HCT116 (cell line): ENCODE results near the gene KPNA1.

Source experiments
- EZH2 ChIP-seq: fragments of 200-600 bp; sonication (generic); IDR thresholded peaks from 2 replicates; pipeline ENCODE4 v1.6.1; 2017; ENCODE audit warnings: antibody characterized with exemption, mixed run types
- POLR2A ChIP-seq: IDR thresholded peaks from 2 replicates; pipeline ENCODE4 v1.7.0; 2011; ENCODE audit warnings: borderline replicate concordance; ENCODE audit not compliant: insufficient read depth, insufficient read length; ENCODE audit errors: extremely low read depth
- RAD21 ChIP-seq: IDR thresholded peaks from 2 replicates; pipeline ENCODE4 v1.6.1; 2012; ENCODE audit warnings: low read depth, mild to moderate bottlenecking
- TF ChIP-seq, protein P1 (sequence below): IDR thresholded peaks from 2 replicates; pipeline ENCODE4 v1.6.1; 2011; ENCODE audit warnings: mild to moderate bottlenecking, low read length, moderate library complexity; ENCODE audit not compliant: insufficient replicate concordance; ENCODE audit errors: extremely low read depth
- TF ChIP-seq, protein P2 (sequence below), 3 experiments: fragments of 200-600 bp in 1 of 3; sonication (generic) in 1 of 3; IDR thresholded peaks in 2 of 3; conservative IDR thresholded peaks in 1 of 3; 2 replicates each; pipeline ENCODE4 v1.5.1; 2012 to 2017; ENCODE audit warnings: low read depth in 2 of 3, low read length in 2 of 3, antibody characterized with exemption in 1 of 3, borderline replicate concordance in 1 of 3, control low read depth in 1 of 3, mild to moderate bottlenecking in 1 of 3, mixed read lengths in 1 of 3, mixed run types in 1 of 3, moderate library complexity in 1 of 3; ENCODE audit not compliant: insufficient read depth in 1 of 3

GRCh38 chr3:122506450-122506849, 8.3 kb downstream of the KPNA1 start:
- TF ChIP-seq, protein P1, sequence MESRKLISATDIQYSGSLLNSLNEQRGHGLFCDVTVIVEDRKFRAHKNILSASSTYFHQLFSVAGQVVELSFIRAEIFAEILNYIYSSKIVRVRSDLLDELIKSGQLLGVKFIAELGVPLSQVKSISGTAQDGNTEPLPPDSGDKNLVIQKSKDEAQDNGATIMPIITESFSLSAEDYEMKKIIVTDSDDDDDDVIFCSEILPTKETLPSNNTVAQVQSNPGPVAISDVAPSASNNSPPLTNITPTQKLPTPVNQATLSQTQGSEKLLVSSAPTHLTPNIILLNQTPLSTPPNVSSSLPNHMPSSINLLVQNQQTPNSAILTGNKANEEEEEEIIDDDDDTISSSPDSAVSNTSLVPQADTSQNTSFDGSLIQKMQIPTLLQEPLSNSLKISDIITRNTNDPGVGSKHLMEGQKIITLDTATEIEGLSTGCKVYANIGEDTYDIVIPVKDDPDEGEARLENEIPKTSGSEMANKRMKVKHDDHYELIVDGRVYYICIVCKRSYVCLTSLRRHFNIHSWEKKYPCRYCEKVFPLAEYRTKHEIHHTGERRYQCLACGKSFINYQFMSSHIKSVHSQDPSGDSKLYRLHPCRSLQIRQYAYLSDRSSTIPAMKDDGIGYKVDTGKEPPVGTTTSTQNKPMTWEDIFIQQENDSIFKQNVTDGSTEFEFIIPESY = no peak
- TF ChIP-seq, protein P2, sequence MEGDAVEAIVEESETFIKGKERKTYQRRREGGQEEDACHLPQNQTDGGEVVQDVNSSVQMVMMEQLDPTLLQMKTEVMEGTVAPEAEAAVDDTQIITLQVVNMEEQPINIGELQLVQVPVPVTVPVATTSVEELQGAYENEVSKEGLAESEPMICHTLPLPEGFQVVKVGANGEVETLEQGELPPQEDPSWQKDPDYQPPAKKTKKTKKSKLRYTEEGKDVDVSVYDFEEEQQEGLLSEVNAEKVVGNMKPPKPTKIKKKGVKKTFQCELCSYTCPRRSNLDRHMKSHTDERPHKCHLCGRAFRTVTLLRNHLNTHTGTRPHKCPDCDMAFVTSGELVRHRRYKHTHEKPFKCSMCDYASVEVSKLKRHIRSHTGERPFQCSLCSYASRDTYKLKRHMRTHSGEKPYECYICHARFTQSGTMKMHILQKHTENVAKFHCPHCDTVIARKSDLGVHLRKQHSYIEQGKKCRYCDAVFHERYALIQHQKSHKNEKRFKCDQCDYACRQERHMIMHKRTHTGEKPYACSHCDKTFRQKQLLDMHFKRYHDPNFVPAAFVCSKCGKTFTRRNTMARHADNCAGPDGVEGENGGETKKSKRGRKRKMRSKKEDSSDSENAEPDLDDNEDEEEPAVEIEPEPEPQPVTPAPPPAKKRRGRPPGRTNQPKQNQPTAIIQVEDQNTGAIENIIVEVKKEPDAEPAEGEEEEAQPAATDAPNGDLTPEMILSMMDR (IDR thresholded peaks at IDR 0.05 in 2 of 3, conservative IDR thresholded peaks at IDR 0.05 in 1 of 3; ENCODE audit: borderline replicate concordance in 1 of 3, insufficient read depth in 1 of 3, low read depth in 2 of 3, low read length in 2 of 3) = no peak
- TF ChIP-seq RAD21 (no peak), POLR2A (no peak), EZH2 (no peak)
